Loucy (cell line): ENCODE data around the gene SH3PXD2A.
A peak's percentile ranks its signal among the peaks of the same experiment; 100 is the strongest.

Experiments
- H2AFZ ChIP-seq: fragments of 200-600 bp; sonication (generic); 2 replicates; pipeline ENCODE4 v1.6.0; 2016; ENCODE audit warnings: antibody characterized with exemption, mild to moderate bottlenecking, low read length, moderate library complexity
- H3F3A ChIP-seq: fragments of 200-600 bp; 2 replicates; pipeline ENCODE4 v1.6.0; 2016; ENCODE audit warnings: antibody characterized with exemption, low read depth, mild to moderate bottlenecking
- H3K27me3 ChIP-seq: fragments of 200-600 bp; sonication (generic); 2 replicates; pipeline ENCODE4 v1.6.1; 2014; ENCODE audit warnings: low read length, mild to moderate bottlenecking; ENCODE audit not compliant: insufficient read depth, poor library complexity, severe bottlenecking
- H3K36me3 ChIP-seq: fragments of 200-600 bp; sonication (generic); 2 replicates; pipeline ENCODE4 v1.6.1; 2016; ENCODE audit warnings: low read length; ENCODE audit not compliant: insufficient read depth
- H3K4me1 ChIP-seq: fragments of 200-600 bp; sonication (generic); 2 replicates; pipeline ENCODE4 v1.5.1; 2014; ENCODE audit warnings: low read length, mild to moderate bottlenecking; ENCODE audit not compliant: insufficient read depth, poor library complexity, severe bottlenecking
- H3K4me2 ChIP-seq: fragments of 200-600 bp; sonication (generic); 2 replicates; pipeline ENCODE4 v1.6.0; 2014; ENCODE audit warnings: antibody characterized with exemption, low read length, low read depth, mild to moderate bottlenecking; ENCODE audit not compliant: poor library complexity, severe bottlenecking
- H3K4me3 ChIP-seq: fragments of 200-600 bp; sonication (generic); 2 replicates; pipeline ENCODE4 v1.5.1; 2014; ENCODE audit warnings: low read length, mild to moderate bottlenecking, mixed read lengths; ENCODE audit not compliant: poor library complexity, severe bottlenecking
- H3K79me2 ChIP-seq: fragments of 200-600 bp; sonication (generic); 2 replicates; pipeline ENCODE4 v1.6.1; 2014; ENCODE audit warnings: low read length; ENCODE audit not compliant: insufficient read depth
- H3K9ac ChIP-seq: fragments of 200-600 bp; sonication (generic); 2 replicates; pipeline ENCODE4 v1.6.0; 2014; ENCODE audit warnings: mild to moderate bottlenecking, low read depth, low read length, moderate library complexity; ENCODE audit not compliant: poor library complexity, severe bottlenecking
- H3K9me2 ChIP-seq: fragments of 200-600 bp; sonication (generic); replicated peaks from 2 replicates; pipeline ENCODE4 v1.6.1; 2016; ENCODE audit warnings: low read depth, low read length, mixed read lengths
- H3K9me3 ChIP-seq: fragments of 200-600 bp; sonication (generic); 2 replicates; pipeline ENCODE4 v1.6.1; 2014; ENCODE audit warnings: mild to moderate bottlenecking, antibody characterized with exemption, low read length, low read depth; ENCODE audit not compliant: insufficient read depth
- H4K20me1 ChIP-seq: fragments of 200-600 bp; sonication (generic); 2 replicates; pipeline ENCODE4 v1.6.0; 2014; ENCODE audit warnings: antibody characterized with exemption, low read length, mild to moderate bottlenecking; ENCODE audit not compliant: insufficient read depth, poor library complexity, severe bottlenecking
- EZH2phosphoT487 ChIP-seq: fragments of 200-600 bp; IDR thresholded peaks from 2 replicates; pipeline ENCODE4 v1.6.1; 2018; ENCODE audit warnings: antibody characterized with exemption, mild to moderate bottlenecking, moderate library complexity, borderline replicate concordance
- TF ChIP-seq, protein P1 (sequence below): fragments of 200-600 bp; sonication (generic); conservative IDR thresholded peaks from 2 replicates; pipeline ENCODE4 v1.5.1; 2014; ENCODE audit warnings: mild to moderate bottlenecking, antibody characterized with exemption, low read length

The SH3PXD2A gene

DNA sequence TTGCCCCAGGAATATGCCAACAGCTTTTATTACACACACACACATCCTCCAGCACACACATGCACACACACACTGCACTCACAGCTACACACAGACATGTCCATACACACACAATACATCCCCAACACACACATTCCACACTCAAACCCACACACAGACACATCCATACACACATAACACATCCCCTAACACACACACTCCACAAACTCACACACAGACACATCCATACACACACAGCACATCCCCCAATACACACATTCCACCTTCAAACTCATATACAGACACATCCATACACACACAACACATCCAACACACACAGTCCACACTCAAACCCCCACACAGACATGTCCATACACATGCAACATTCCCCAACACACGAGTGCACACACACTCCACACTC lies 19.1 kb downstream of the SH3PXD2A start:
- Histone ChIP-seq H3K9me2 (no peaks in the 10 kb centered on the region), H3K36me3 (no peaks in the 10 kb centered on the region), H2AFZ (no peak overlapping the region), H3K4me1 (peaks cover 60% of the 10 kb centered on the region), H3K79me2 (peaks cover 83% of the 10 kb centered on the region), H3K4me3 (no peak overlapping the region), H3F3A (no peaks in the 10 kb centered on the region; the same call in 1 of the 2 replicates), H3K27me3 (no peaks in the 10 kb centered on the region), H4K20me1 (no peaks in the 10 kb centered on the region), H3K9ac (peak overlapping the region; percentile 40), H3K4me2 (peak overlapping the region; percentile 44), H3K9me3 (peaks cover 4% of the 10 kb centered on the region; the same call in 1 of the 2 replicates)
- TF ChIP-seq, protein P1, sequence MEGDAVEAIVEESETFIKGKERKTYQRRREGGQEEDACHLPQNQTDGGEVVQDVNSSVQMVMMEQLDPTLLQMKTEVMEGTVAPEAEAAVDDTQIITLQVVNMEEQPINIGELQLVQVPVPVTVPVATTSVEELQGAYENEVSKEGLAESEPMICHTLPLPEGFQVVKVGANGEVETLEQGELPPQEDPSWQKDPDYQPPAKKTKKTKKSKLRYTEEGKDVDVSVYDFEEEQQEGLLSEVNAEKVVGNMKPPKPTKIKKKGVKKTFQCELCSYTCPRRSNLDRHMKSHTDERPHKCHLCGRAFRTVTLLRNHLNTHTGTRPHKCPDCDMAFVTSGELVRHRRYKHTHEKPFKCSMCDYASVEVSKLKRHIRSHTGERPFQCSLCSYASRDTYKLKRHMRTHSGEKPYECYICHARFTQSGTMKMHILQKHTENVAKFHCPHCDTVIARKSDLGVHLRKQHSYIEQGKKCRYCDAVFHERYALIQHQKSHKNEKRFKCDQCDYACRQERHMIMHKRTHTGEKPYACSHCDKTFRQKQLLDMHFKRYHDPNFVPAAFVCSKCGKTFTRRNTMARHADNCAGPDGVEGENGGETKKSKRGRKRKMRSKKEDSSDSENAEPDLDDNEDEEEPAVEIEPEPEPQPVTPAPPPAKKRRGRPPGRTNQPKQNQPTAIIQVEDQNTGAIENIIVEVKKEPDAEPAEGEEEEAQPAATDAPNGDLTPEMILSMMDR: no peak
- TF ChIP-seq EZH2phosphoT487: no peak

DNA sequence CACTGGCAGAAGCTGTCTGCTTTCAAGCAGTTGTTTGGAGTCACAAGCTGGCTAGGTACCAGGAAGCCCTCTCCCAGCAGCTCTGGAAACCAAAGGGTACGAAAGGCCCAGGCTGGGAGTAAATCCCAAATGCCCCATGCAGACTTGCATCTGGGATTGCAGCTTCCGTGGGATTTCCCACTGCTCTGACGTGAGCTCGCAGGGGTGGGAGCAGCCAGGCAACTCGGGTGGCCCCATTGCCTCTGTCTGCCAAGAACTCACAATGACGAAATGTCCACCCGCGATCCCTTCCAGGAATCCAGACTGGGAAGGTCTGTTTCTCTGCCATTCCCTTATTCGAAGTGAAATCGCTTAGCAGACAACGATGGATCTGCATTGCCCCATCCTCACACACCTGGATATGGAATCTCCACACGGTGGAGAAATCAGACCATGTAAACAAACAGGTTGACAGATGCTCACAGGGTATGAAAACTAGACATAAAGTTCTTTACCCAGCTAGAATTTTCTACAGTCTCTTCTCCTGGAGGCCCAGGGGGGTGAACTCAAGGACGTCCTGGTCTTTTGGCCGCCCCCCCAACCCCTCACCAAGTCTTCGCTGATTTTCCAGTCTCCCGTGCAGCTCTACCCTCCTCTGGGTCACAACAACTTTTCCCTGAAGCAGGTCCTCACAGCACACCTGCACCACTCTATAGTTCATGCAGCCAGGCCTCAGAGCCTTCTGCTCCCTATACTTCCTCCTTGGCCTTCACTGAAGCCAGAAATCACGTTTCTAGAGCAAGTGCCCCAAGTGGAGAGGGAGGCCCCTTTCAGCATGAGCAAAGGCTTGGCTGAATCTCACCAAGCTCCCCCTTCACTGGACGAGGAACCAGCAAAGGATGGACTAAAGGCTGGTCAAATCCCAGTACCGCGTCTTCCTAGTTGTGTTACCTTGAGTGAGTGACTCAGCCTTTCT lies 20.0 kb downstream of the SH3PXD2A start:
- Histone ChIP-seq H3K27me3 (no peaks in the 10 kb centered on the region), H3F3A (no peaks in the 10 kb centered on the region), H3K9me2 (no peaks in the 10 kb centered on the region), H3K4me1 (peaks cover 51% of the 10 kb centered on the region), H2AFZ (no peak overlapping the region), H3K36me3 (no peaks in the 10 kb centered on the region), H4K20me1 (no peaks in the 10 kb centered on the region), H3K9ac (no peak overlapping the region), H3K79me2 (peaks cover 76% of the 10 kb centered on the region), H3K4me2 (no peak overlapping the region), H3K9me3 (peaks cover 4% of the 10 kb centered on the region; the same call in 1 of the 2 replicates), H3K4me3 (no peak overlapping the region)
- no peak for TF ChIP-seq EZH2phosphoT487
- TF ChIP-seq, protein P1: no peak

DNA sequence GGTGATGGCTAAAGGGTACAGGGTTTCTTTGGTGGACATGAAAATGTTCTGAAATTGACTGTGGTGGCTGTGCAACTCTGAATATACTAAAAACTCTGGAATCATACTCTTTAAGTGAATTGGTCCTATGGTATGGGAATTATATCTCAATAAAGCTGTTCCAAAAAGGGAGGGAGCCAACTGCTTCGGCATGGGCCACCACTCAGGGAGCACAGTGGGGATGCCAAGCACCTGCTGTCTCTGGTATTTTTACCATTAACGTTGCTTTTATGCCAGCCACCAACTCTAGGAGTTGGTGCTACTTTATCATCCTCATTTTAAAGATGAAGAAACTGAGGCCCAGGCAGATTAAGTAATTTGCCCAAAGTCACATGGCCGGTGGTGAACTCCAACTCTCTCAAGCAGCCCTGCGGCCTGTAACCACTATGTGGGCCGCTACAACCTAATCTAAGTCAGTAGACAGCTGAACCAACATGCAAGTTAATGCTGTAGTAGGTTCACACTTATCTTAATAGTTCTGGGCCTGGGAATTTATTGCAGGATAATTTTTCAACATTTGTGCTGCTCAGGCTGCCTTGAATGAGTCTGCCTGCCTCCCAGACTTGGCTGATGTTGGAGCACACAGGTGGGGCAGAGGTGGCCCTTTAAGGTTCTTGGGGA lies 20.8 kb downstream of the SH3PXD2A start:
- Histone ChIP-seq H3K4me2 (no peak overlapping the region), H3K36me3 (no peaks in the 10 kb centered on the region), H3K79me2 (peaks cover 73% of the 10 kb centered on the region), H3K9me2 (no peaks in the 10 kb centered on the region), H3K4me3 (no peak overlapping the region), H3K9me3 (peaks cover 4% of the 10 kb centered on the region; the same call in 1 of the 2 replicates), H3F3A (no peaks in the 10 kb centered on the region), H3K4me1 (peaks cover 43% of the 10 kb centered on the region), H2AFZ (no peak overlapping the region), H4K20me1 (no peaks in the 10 kb centered on the region), H3K9ac (peak overlapping the region; percentile 3), H3K27me3 (no peaks in the 10 kb centered on the region)
- no peak for TF ChIP-seq EZH2phosphoT487
- TF ChIP-seq, protein P1: no peak
